ENCODE measurements around the gene MED19. TPM values are rescaled to one million over a fixed set of nuclear protein-coding genes. Genes with fewer than 3 reads are reported as not detected.
A peak's percentile ranks its signal among the peaks of the same experiment; 100 is the strongest.
"Not testable (repeated sequence)": the region's sequence is repeated elsewhere in the genome, so short reads cannot be mapped to it uniquely, and the experiment has no call there.

MED19 gene
- 12.8 TPM for total RNA-seq

GRCh38 chr11:57711414-57712255 is at the start of gene MED19:
Gene MED19 (minus strand): TSS chr11:57712215. CDS start chr11:57712179, 36 bp downstream.
- ATAC-seq, result peak; percentile 89

- no peak for ATAC-seq
Measured at GRCh38 chr11:57758174-57758573, 46.2 kb upstream of the MED19 start.

- peak; percentile 20 for ATAC-seq
Measured at GRCh38 chr11:57752954-57753353, 40.9 kb upstream of the MED19 start.

- peak; percentile 83 for ATAC-seq
Measured at GRCh38 chr11:57751676-57752253, 39.8 kb upstream of the MED19 start, which contains the start of gene BTBD18. Gene BTBD18 (minus strand): TSS chr11:57751819. CDS start chr11:57751188, 631 bp downstream.

- peak; percentile 36 for ATAC-seq
Measured at GRCh38 chr11:57751176-57751575, 39.2 kb upstream of the MED19 start.

- no peak for ATAC-seq
Measured at GRCh38 chr11:57746920-57747319, 34.9 kb upstream of the MED19 start.

- ATAC-seq, result no peak
Measured at GRCh38 chr11:57745206-57745605, 33.2 kb upstream of the MED19 start.

- ATAC-seq, result no peak
Measured at GRCh38 chr11:57744357-57744756, 32.3 kb upstream of the MED19 start.

GRCh38 chr11:57742087-57742452 is 30.1 kb upstream of the MED19 start:
- no peak for ATAC-seq

GRCh38 chr11:57741132-57742086 is 29.4 kb upstream of the MED19 start, which contains the start of gene SELENOH:
Gene SELENOH (plus strand): TSS chr11:57741491. CDS start chr11:57741596, 105 bp downstream.
- peak; percentile 99 for ATAC-seq

GRCh38 chr11:57735619-57736298 is 23.7 kb upstream of the MED19 start:
- peak; percentile 51 for ATAC-seq

GRCh38 chr11:57732661-57733060 is 20.6 kb upstream of the MED19 start:
- ATAC-seq, result no peak

GRCh38 chr11:57729479-57729878 is 17.5 kb upstream of the MED19 start:
- ATAC-seq, result no peak

- no peak for ATAC-seq
Measured at GRCh38 chr11:57728829-57729228, 16.8 kb upstream of the MED19 start.

- no peak for ATAC-seq
Measured at GRCh38 chr11:57727185-57727584, 15.2 kb upstream of the MED19 start.

GRCh38 chr11:57716726-57717125 is 4.7 kb upstream of the MED19 start:
- ATAC-seq, result not testable (repeated sequence)

- no peak for ATAC-seq
Measured at GRCh38 chr11:57713835-57714234, 1.8 kb upstream of the MED19 start.

GRCh38 chr11:57712256-57713150 is 488 bp upstream of the MED19 start, which contains the start of gene TMX2:
Gene TMX2 (plus strand): TSS chr11:57712593. CDS start chr11:57712619, 26 bp downstream.
- peak; percentile 94 for ATAC-seq

- ATAC-seq, result no peak
Measured at GRCh38 chr11:57709802-57710367, 2.1 kb downstream of the MED19 start.

- ATAC-seq, result not testable (repeated sequence)
Measured at GRCh38 chr11:57705432-57705831, 6.6 kb downstream of the MED19 start.

- ATAC-seq, result no peak
Measured at GRCh38 chr11:57704932-57705331, 7.1 kb downstream of the MED19 start.

Data from esophagus mucosa (tissue), 1 donor.